ENCODE measurements around the gene ROGDI.

The ROGDI gene

GRCh38 chr16:4750896-4751295, 51.5 kb downstream of the ROGDI start:
- TF ChIP-seq, protein P1, sequence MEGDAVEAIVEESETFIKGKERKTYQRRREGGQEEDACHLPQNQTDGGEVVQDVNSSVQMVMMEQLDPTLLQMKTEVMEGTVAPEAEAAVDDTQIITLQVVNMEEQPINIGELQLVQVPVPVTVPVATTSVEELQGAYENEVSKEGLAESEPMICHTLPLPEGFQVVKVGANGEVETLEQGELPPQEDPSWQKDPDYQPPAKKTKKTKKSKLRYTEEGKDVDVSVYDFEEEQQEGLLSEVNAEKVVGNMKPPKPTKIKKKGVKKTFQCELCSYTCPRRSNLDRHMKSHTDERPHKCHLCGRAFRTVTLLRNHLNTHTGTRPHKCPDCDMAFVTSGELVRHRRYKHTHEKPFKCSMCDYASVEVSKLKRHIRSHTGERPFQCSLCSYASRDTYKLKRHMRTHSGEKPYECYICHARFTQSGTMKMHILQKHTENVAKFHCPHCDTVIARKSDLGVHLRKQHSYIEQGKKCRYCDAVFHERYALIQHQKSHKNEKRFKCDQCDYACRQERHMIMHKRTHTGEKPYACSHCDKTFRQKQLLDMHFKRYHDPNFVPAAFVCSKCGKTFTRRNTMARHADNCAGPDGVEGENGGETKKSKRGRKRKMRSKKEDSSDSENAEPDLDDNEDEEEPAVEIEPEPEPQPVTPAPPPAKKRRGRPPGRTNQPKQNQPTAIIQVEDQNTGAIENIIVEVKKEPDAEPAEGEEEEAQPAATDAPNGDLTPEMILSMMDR (IDR thresholded peaks at IDR 0.05; ENCODE audit: low read depth, low read length, missing control alignments): no peak
- no peaks in the 10 kb centered on the region for H3K27me3 ChIP-seq (replicated peaks)
- in situ Hi-C loops (cut with HindIII; ENCODE audit: low pct_ligation_motif_present, low sequenced_read_pairs): no loop called here
- H3K4me3 ChIP-seq (ENCODE audit: low read depth, low read length): no peak overlapping the region
- DNase-seq: no peak
- no peak overlapping the region for H3K27ac ChIP-seq
- H3K36me3 ChIP-seq (replicated peaks): peaks cover 36% of the 10 kb centered on the region

GRCh38 chr16:4749700-4750257, 52.7 kb downstream of the ROGDI start:
- H3K27ac ChIP-seq: no peak overlapping the region
- H3K27me3 ChIP-seq (replicated peaks): no peaks in the 10 kb centered on the region
- H3K4me3 ChIP-seq (ENCODE audit: low read depth, low read length): no peak overlapping the region
- no peak for DNase-seq
- H3K36me3 ChIP-seq (replicated peaks): peaks cover 26% of the 10 kb centered on the region
- in situ Hi-C loops (cut with HindIII; ENCODE audit: low pct_ligation_motif_present, low sequenced_read_pairs): no loop called here
- TF ChIP-seq, protein P1 (IDR thresholded peaks at IDR 0.05; ENCODE audit: low read depth, low read length, missing control alignments): no peak

DNA sequence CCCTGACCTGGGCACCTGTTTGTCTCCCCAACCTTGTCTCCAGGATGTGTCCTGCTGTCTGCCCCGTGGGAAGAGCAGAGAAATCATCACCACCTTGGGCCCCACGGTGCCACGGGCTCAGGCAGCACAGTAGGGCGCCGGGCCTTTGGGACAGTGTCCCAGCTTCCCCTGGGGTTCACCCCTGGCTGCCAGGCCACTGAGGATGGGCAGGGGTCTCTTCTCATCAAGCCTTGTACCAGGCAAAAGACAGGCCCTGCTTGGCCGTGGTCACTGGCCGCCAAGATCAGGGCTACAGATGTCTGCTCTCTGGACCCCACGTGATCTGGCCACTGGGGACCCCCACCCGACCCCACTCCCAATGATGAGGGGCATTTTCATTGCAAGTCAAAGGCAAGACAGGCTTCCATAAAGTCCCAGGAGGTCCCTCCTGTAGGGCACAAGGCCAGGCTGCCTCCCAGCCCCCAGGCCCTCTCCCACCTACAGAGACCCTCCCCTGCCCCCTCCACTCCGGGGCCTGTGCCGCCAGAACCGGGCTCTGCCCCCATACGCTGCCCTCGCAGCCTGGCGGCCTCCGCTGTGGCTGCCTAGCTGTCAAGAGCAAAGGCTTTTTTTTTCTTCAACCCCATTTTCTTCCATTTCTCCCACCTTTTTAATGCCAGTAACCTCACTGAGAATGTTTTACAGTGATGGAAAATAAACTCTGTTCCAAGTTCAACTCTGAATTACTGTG, 53.6 kb downstream of the ROGDI start:
- in situ Hi-C loops (cut with HindIII; ENCODE audit: low pct_ligation_motif_present, low sequenced_read_pairs): no loop called here
- TF ChIP-seq, protein P1 (IDR thresholded peaks at IDR 0.05; ENCODE audit: low read depth, low read length, missing control alignments): no peak
- no peak for DNase-seq
- Histone ChIP-seq H3K36me3 (replicated peaks) (peaks cover 25% of the 10 kb centered on the region), H3K27me3 (replicated peaks) (no peaks in the 10 kb centered on the region), H3K27ac (no peak overlapping the region), H3K4me3 (ENCODE audit: low read depth, low read length) (no peak overlapping the region)

DNA sequence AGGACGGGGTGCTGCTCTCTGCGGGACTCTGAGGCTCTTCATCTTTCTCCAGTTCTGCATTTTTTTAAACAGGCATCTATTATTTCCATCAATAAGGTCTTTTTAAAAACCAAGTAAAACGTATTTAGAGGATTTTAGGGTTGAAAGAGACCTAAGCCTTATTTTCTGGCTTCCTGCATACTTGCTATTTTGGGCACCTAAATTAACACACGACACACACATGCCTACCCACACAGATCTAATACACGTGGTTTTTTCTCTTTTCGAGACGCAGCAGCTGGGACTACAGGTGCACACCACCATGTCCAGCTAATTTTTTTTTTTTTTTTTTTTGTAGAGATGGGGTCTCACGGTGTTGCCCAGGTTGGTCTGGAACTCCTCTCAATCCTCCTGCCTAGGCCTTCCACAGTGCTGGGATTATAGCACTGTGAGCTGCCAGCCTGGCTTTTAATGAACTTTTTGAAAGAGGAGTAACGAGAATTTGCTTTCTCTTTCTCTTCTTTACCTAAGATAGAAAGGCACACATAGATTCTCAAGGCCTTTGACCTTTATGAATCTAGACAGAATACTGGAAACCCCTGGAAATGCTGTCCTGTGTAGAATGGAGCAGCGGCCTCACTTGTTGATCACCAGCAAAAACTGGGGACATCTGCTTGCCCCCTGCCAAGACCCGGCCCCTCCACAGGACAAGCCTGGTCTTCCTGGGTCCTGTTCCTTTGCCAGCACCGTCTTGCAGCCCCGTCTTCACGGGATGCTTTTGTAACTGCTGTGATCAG, 54.3 kb downstream of the ROGDI start:
- H3K27me3 ChIP-seq (replicated peaks): no peaks in the 10 kb centered on the region
- in situ Hi-C loops (cut with HindIII; ENCODE audit: low pct_ligation_motif_present, low sequenced_read_pairs): no loop called here
- no peak for DNase-seq
- TF ChIP-seq, protein P1 (IDR thresholded peaks at IDR 0.05; ENCODE audit: low read depth, low read length, missing control alignments): no peak
- H3K27ac ChIP-seq: no peak overlapping the region
- no peak overlapping the region for H3K4me3 ChIP-seq (ENCODE audit: low read depth, low read length)
- peaks cover 24% of the 10 kb centered on the region for H3K36me3 ChIP-seq (replicated peaks)

GRCh38 chr16:4746991-4747574, 55.4 kb downstream of the ROGDI start:
- Histone ChIP-seq H3K36me3 (replicated peaks) (peaks cover 13% of the 10 kb centered on the region), H3K27me3 (replicated peaks) (no peaks in the 10 kb centered on the region), H3K27ac (no peak overlapping the region), H3K4me3 (ENCODE audit: low read depth, low read length) (no peak overlapping the region)
- DNase-seq: no peak
- in situ Hi-C loops (cut with HindIII; ENCODE audit: low pct_ligation_motif_present, low sequenced_read_pairs): no loop called here
- TF ChIP-seq, protein P1 (IDR thresholded peaks at IDR 0.05; ENCODE audit: low read depth, low read length, missing control alignments): no peak

All from brain microvascular endothelial cell (primary cell).